IMR-90 (cell line): Measurements from ENCODE around the gene WDR17.

Source experiments
- CEBPB ChIP-seq: IDR thresholded peaks from 2 replicates; pipeline ENCODE4 v1.6.1; 2012; ENCODE audit warnings: low read depth, low read length, improper control_type of control experiment
- CHD1 ChIP-seq: IDR thresholded peaks from 2 replicates; pipeline ENCODE4 v1.6.1; 2012; ENCODE audit warnings: low read depth, low read length, improper control_type of control experiment
- MAFK ChIP-seq: IDR thresholded peaks from 2 replicates; pipeline ENCODE4 v1.6.1; 2012; ENCODE audit warnings: low read depth, low read length, improper control_type of control experiment
- MAZ ChIP-seq: IDR thresholded peaks from 2 replicates; pipeline ENCODE4 v1.6.1; 2012; ENCODE audit warnings: low read depth, mild to moderate bottlenecking, low read length, improper control_type of control experiment, moderate library complexity, borderline replicate concordance
- MXI1 ChIP-seq: IDR thresholded peaks from 2 replicates; pipeline ENCODE4 v1.6.1; 2012; ENCODE audit warnings: low read depth, mild to moderate bottlenecking, low read length, moderate library complexity, borderline replicate concordance
- POLR2A ChIP-seq: IDR thresholded peaks from 2 replicates; pipeline ENCODE4 v1.6.1; 2012; ENCODE audit warnings: mild to moderate bottlenecking, low read depth, low read length
- RAD21 ChIP-seq: IDR thresholded peaks from 2 replicates; pipeline ENCODE4 v1.6.1; 2012; ENCODE audit warnings: low read length, improper control_type of control experiment
- RFX5 ChIP-seq: IDR thresholded peaks from 2 replicates; pipeline ENCODE4 v1.8.0; 2012; ENCODE audit warnings: low read depth, mild to moderate bottlenecking, low read length, moderate library complexity
- SMC3 ChIP-seq: fragments of 150-350 bp; IDR thresholded peaks from 2 replicates; pipeline ENCODE4 v1.6.1; 2016; ENCODE audit warnings: low read depth, mild to moderate bottlenecking, antibody characterized with exemption, low read length, moderate library complexity
- TF ChIP-seq, protein P1 (sequence below): conservative IDR thresholded peaks from 2 replicates; pipeline ENCODE4 v1.5.1; 2012; ENCODE audit warnings: mild to moderate bottlenecking, low read depth, low read length, improper control_type of control experiment
- TF ChIP-seq, protein P2 (sequence below): fragments of 150-350 bp; IDR thresholded peaks from 2 replicates; pipeline ENCODE4 v1.6.1; 2017; ENCODE audit warnings: mild to moderate bottlenecking, antibody characterized with exemption, low read length, low read depth

DNA sequence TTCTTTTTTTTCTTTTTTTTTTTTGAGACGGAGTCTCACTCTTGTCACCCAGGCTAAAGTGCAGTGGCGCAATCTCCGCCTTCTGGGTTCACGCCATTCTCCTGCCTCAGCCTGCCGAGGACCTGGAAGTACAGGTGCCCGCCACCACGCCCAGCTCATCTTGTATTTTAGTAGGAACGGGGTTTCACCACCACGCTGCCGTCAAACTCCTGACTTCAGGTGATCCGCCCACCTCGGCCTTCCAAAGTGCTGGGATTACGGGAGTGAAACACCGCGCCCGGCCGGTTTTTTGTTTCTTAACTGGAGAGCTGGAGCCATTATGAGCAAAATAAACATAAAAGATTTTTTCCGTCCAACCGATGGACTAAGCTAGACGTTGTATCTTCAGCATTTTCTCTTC is 1.9 kb upstream of the WDR17 start:
- TF ChIP-seq, protein P1, sequence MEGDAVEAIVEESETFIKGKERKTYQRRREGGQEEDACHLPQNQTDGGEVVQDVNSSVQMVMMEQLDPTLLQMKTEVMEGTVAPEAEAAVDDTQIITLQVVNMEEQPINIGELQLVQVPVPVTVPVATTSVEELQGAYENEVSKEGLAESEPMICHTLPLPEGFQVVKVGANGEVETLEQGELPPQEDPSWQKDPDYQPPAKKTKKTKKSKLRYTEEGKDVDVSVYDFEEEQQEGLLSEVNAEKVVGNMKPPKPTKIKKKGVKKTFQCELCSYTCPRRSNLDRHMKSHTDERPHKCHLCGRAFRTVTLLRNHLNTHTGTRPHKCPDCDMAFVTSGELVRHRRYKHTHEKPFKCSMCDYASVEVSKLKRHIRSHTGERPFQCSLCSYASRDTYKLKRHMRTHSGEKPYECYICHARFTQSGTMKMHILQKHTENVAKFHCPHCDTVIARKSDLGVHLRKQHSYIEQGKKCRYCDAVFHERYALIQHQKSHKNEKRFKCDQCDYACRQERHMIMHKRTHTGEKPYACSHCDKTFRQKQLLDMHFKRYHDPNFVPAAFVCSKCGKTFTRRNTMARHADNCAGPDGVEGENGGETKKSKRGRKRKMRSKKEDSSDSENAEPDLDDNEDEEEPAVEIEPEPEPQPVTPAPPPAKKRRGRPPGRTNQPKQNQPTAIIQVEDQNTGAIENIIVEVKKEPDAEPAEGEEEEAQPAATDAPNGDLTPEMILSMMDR, result no peak
- TF ChIP-seq CHD1 (no peak), MAZ (no peak), SMC3 (no peak), RAD21 (no peak), POLR2A (no peak), MAFK (no peak), RFX5 (no peak), CEBPB (no peak), MXI1 (no peak)
- TF ChIP-seq, protein P2, sequence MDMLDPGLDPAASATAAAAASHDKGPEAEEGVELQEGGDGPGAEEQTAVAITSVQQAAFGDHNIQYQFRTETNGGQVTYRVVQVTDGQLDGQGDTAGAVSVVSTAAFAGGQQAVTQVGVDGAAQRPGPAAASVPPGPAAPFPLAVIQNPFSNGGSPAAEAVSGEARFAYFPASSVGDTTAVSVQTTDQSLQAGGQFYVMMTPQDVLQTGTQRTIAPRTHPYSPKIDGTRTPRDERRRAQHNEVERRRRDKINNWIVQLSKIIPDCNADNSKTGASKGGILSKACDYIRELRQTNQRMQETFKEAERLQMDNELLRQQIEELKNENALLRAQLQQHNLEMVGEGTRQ, result no peak
